SK-N-SH treated with all-trans-retinoic acid at 6 μM for 48 hours (cell line): ENCODE measurements around the gene ALB.

ENCODE experiments used
- CREB5 ChIP-seq: fragments of 250-450 bp; sonication (Bioruptor Pico); IDR thresholded peaks from 2 replicates; pipeline ENCODE4 v1.5.1; 2020; ENCODE audit warnings: low read depth, mild to moderate bottlenecking, moderate library complexity
- CSDC2 ChIP-seq: fragments of 250-450 bp; sonication (Bioruptor Pico); IDR thresholded peaks from 2 replicates; pipeline ENCODE4 v1.5.0; 2020; ENCODE audit warnings: mild to moderate bottlenecking, moderate library complexity
- OSR1 ChIP-seq: fragments of 250-450 bp; sonication (Bioruptor Pico); IDR thresholded peaks from 2 replicates; pipeline ENCODE4 v1.8.0; 2022; ENCODE audit warnings: moderate library complexity, mild to moderate bottlenecking, inconsistent platforms
- PATZ1 ChIP-seq: fragments of 250-450 bp; sonication (Bioruptor Pico); IDR thresholded peaks from 2 replicates; pipeline ENCODE4 v1.8.0; 2020; ENCODE audit warnings: mild to moderate bottlenecking, moderate library complexity, borderline replicate concordance
- RARB ChIP-seq: fragments of 250-450 bp; sonication (Bioruptor Pico); IDR thresholded peaks from 2 replicates; pipeline ENCODE4 v1.8.0; 2021; ENCODE audit warnings: mild to moderate bottlenecking, moderate library complexity
- SNAI2 ChIP-seq: fragments of 250-450 bp; sonication (Bioruptor Pico); IDR thresholded peaks from 2 replicates; pipeline ENCODE4 v1.5.0; 2020; ENCODE audit warnings: mild to moderate bottlenecking, moderate library complexity
- ZFP3 ChIP-seq: fragments of 250-450 bp; sonication (Bioruptor Pico); IDR thresholded peaks from 2 replicates; pipeline ENCODE4 v1.5.0; 2020; ENCODE audit warnings: mild to moderate bottlenecking, moderate library complexity
- ZFP30 ChIP-seq: fragments of 450-650 bp; formaldehyde crosslinking; IDR thresholded peaks from 2 replicates; pipeline ENCODE4 v1.5.0; 2022; ENCODE audit warnings: mild to moderate bottlenecking, moderate library complexity
- ZNF8 ChIP-seq: fragments of 450-650 bp; formaldehyde crosslinking; IDR thresholded peaks from 2 replicates; pipeline ENCODE4 v1.5.0; 2020; ENCODE audit warnings: mild to moderate bottlenecking, moderate library complexity

GRCh38 chr4:73392936-73393335 is 11.2 kb upstream of the ALB start:
- TF ChIP-seq CREB5 (CRISPR knock-in tag) (no peak), OSR1 (CRISPR knock-in tag) (no peak), ZFP30 (CRISPR knock-in tag) (no peak), PATZ1 (CRISPR knock-in tag) (no peak), SNAI2 (CRISPR knock-in tag) (no peak), ZNF8 (no peak), ZFP3 (CRISPR knock-in tag) (no peak), RARB (CRISPR knock-in tag) (no peak), CSDC2 (CRISPR knock-in tag) (no peak)
